VCaP (cell line): ENCODE data around the gene PAQR8.

Source experiments
- H3K27ac ChIP-seq: fragments of 450-650 bp; 2 replicates; pipeline ENCODE4 v1.5.1; 2017
- CTCF ChIP-seq: fragments of 450-650 bp; conservative IDR thresholded peaks from 2 replicates; pipeline ENCODE4 v1.5.1; 2017; ENCODE audit warnings: mild to moderate bottlenecking, moderate library complexity

PAQR8 gene

GRCh38 chr6:52335576-52335975, 26.4 kb upstream of the PAQR8 start:
- no peak for TF ChIP-seq CTCF

GRCh38 chr6:52336919-52337561, 24.9 kb upstream of the PAQR8 start:
- no peak overlapping the region for H3K27ac ChIP-seq
- TF ChIP-seq CTCF: no peak

More at GRCh38 chr6:52335576-52335975, 26.4 kb upstream of the PAQR8 start:
- no peak overlapping the region for H3K27ac ChIP-seq

GRCh38 chr6:52337633-52338290, 24.2 kb upstream of the PAQR8 start:
- TF ChIP-seq CTCF: no peak

GRCh38 chr6:52340603-52340880, 21.4 kb upstream of the PAQR8 start:
- H3K27ac ChIP-seq: no peak overlapping the region
- TF ChIP-seq CTCF: no peak

More at GRCh38 chr6:52337633-52338290, 24.2 kb upstream of the PAQR8 start:
- H3K27ac ChIP-seq: no peak overlapping the region

GRCh38 chr6:52341561-52342260, 20.2 kb upstream of the PAQR8 start:
- no peak overlapping the region for H3K27ac ChIP-seq

GRCh38 chr6:52345311-52345710, 16.6 kb upstream of the PAQR8 start:
- TF ChIP-seq CTCF: no peak
- H3K27ac ChIP-seq: no peak overlapping the region

More at GRCh38 chr6:52341561-52342260, 20.2 kb upstream of the PAQR8 start:
- TF ChIP-seq CTCF: no peak

- no peak for TF ChIP-seq CTCF
- no peak overlapping the region for H3K27ac ChIP-seq
These were observed 15.4 kb upstream of the PAQR8 start for GRCh38 chr6:52346503-52346902.
